ENCODE results near the gene COPS8.
A peak's percentile ranks its signal among the peaks of the same experiment; 100 is the strongest.

COPS8 gene

DNA sequence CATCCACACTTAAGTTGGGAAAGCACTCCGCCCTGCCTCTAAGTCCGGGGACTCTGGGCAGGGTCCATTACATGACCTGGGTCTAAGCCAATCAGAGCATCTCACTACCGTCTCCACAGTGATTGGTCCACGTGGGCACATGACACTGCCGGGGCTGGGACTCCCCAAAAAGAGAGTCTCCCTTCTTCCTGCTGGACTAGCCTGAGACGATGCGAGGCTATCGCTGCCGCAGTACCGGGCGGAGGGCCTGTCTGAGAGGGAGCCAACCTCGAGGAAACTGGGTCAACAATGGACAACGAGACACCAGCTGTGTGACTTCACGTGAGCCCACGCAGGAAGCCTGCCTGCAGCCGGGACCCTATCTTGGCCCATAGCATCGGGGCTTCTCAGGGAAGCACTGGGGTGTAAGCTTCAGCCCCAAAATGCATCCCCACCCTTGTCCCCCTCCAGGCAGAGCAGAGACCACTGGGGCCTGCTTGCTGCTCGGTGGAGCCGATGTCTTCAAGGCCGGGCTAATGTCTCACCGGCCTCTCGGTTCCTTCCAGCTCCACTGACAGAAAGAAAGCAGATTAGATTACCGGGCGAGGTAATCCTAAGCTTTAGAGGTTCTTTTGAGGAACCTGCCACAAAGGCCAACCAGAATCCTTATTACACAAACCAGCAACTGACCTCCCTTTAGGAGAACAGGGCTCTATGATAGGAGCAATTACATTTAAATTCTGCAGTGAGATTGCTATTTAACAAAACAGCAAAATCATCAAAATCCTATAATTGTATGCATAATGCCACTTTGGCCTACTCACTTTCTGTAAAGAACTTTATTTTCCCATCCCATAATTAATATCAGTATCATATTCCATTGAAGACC is 21.3 kb upstream of the COPS8 start:
- DNase-seq (ENCODE audit: low read depth, low spot score), result no peak

DNA sequence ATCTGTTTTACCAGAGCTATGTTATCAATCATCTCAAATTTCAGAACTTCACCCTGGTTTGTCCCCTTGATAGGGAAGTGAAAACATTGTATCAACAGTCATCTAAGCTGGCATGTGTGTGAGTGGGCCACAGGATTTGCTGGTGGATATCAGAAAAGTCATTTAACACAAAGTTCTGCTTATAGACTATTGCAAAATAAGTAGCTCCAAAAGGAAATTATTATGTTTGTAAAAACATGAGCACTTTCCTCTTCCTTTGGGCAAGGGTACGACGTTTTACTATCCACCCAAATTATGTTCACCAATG is 20.7 kb upstream of the COPS8 start:
- DNase-seq (ENCODE audit: low read depth, low spot score), result no peak

DNA sequence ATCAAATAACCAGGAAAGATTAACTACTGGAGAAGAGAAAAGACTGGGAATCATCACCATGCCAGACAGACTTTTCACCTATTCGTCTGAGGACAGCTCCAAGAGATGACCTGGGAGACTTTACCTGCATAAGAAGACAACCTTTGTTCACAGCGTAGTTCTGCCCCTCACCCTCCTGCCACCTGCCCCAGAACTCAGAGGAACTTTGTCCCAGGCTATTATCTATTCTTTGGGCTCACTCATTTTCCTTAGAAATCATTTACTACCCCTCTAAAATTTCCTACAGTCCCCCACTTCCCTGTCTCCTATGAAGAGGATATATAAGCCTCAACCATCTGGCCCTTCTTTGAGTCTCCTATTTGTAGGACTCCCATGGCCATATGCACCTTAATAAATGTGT is 19.3 kb upstream of the COPS8 start:
- DNase-seq (ENCODE audit: low read depth, low spot score), result no peak

DNA sequence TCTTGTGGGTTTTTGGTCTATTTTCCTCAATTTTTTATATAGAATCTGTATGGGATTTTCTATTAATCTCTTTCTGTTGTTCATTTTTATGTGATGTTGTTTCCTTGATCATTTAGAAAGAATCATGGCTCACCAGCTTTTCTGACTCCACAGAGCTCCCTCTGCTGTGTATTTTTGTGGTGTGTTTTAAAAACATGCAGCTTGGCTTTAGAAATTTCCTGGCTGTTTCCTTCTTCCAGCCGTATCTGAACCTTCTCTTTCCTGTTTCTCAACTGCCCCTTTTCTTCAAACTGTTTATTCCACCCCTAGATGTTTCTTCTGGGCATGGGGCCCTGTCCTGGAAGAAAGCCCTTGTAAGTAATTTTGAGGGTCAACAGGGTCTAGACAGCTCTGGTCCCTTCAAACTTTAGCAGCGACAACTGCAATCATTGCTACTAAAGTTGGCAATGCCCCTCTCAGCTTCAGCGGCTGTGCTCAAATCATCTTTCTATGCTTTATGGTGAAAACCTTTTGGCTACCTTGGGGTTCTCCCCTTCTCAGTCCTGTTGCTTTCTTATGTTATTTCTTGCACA is 17.6 kb upstream of the COPS8 start:
- no peak for DNase-seq (ENCODE audit: low read depth, low spot score)

DNA sequence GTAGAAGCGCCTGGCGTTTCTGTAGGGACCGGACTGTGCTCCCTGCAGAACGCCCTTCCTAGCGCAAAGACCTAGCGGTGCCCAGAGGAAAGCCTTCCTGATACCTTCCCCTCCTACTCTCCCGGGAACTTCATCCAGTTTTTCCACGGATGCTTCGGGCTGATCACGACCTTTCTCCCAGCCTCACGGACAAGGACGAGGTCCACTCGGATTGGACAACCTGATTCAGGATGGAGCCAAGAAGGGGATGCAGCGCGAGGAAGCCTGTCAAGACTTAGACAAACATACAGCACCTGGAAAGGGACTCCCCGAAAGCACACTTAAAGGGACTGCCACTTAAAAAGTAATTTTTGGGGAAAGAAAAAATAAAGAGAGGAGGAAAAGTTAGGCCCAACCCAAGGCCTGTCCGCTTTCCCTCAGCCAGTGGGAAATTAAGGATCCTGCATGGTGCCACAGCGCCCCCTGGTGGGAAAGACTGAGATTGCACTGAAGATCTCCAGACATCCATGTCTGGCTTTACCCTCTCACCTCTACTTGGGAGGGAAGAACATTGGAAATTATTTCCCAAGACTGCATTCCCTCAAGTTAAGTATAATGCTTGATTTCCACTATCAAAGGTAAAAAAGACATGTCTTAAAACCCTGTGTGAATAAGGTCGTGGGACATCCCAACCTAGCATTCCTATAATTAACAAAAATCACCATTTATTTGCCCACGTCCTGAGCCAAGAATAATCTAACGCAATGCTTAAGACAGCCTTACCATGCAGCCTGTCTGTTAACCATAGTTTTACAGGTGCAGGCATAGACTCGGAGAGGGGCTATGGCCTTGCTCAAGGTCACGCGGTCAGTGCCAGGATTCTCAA is 13.4 kb upstream of the COPS8 start:
- DNase-seq (ENCODE audit: low read depth, low spot score), result peak; percentile 77

DNA sequence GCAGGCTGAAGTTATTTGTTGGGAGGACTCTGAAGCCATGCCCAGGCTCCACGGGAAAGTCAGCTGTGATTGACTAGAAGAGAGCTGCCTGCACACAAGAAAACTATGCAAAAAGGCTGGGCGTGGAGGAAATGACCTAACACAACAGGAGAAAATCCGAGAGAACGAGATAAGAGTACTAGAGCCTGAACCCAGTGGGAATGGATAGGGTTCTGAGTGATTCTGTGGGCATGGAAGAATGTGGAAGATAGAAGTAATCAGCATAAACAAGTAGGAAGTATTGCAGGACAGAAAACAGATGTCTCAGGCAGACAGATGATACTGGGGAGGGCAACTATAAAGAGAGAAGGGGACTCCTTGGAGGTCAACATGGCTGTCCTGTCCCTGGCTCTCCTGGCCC is 12.1 kb upstream of the COPS8 start:
- peak; percentile 60 for DNase-seq (ENCODE audit: low read depth, low spot score)

DNA sequence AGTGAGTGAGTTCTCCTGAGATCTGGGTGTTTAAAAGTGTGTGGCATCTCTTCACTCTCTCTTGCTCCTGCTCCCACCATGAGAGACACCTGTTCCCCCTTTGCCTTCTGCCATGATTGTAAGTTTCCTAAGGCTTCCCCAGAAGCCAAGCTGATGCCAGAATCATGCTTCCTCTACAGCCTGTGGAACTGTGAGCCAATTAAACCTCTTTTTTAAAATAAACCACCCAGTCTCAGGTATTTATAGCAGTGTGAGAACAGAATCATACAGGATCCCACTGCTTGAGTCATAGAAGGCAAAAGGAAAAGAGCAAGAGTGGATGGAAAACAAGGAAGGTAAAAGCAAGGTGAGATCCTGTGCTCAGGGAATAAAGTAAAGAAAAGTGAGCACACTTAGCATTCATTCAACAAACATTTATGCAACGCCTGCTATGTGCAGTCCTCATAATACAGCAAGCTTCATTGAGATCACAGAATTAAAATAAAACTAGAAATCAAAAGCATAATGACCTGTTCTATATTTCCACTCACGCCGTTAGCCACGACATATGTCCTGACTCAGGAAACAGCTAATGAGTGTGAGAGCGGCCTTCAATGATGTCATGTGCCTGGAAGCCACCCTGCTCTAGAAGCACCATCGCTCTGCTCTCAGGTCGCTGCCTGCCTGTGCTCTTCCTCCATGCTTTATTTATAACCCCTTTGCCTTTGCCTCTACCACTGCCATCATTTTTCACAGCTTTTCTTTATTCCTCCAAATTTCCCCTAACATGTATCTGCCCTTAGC is 11.3 kb upstream of the COPS8 start:
- no peak for DNase-seq (ENCODE audit: low read depth, low spot score)

DNA sequence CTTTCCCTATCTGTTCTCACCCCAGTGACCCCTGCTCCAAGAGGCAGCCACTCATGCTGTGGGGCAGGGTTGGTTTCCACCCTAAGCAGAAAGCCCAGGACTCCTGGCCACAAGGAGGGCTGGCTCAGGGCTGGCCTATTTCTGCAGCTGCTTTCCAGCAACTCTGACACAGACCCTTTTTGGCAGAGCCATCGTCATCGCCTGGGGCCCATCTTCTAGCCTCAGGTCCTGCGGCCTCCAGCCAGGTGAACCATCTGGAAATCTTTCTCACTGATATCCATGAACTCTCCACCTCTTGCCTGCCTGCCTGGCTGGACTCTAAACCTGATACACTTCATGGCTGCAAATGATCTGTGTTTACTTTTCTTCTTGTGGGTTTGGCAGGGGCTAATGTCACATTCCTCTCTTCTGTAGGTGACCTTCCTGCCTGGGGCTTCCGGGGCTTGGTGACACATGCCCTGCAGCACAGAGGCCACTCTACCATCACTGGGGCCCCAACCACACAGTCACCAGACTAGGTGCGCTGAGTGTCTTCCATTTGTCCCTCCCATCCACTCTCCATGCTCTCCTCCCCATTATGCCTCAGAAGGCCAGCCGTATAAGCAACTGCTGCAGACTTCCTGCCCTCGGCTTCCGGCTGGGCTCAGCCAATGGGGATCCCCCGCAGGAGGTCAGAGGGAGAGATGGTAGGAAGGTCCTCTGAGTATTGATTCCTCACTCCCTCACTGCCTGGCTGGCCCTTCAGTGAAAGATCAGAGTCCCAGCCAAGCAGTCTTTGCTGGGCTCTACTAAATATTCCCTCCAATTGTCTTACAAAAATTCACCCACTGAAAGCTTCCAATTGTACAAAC is 9.7 kb upstream of the COPS8 start:
- no peak for DNase-seq (ENCODE audit: low read depth, low spot score)

DNA sequence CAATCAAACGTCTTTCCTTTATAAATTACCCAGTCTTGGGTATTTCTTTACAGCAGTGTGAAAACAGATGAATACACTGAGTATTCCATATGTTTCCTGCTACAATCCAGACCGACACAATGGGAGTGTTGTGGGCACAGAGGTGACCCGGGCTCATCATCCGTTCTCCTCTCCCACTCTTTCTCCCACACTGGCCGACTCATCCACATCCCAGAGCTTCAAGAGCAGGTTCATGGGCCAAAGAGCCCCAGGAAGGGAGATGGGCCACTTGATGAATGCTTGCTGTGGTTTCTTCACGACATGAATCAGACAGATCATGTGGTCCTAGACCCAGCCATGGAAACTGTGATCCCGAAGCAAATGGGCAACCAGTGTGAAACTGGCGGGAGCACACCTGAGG is 4.1 kb upstream of the COPS8 start:
- no peak for DNase-seq (ENCODE audit: low read depth, low spot score)

DNA sequence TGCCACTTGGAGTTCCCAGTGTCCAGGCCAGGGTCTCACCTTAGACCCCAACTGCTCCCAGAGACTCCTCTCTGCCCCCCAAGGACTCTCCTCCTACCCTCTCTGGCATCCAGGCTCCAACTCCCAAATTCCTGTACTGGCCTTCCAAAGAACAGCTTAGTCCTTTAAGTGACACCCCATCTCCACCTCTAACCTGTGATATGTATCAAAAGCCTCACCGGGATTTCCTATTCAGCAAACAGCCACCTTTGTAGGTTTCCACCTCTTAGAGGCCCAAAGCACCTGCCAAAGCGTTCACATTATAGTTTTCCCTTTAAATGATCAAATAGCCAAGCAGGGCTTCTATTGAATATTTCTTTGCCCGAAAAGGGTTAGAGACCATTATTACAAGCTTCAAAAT is 2.7 kb upstream of the COPS8 start:
- no peak for DNase-seq (ENCODE audit: low read depth, low spot score)

DNA sequence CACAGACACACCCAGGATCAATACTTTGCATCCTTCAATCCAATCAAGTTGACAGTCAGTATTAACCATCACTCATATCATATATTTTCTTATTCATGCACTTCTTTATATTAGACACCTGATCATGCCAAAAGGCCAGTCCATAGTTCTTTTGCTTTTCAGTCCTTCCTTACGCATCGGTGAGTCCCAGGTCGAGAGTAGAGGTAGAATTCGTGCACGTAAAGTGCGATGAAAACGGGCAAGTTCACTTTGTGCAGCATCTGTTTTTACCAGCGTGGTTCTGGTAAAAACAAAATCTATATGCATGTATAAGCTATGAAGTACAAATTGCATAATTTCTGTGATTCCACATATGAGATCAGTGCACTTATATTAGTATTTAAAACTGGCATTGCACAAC is 1.2 kb upstream of the COPS8 start:
- no peak for DNase-seq (ENCODE audit: low read depth, low spot score)

DNA sequence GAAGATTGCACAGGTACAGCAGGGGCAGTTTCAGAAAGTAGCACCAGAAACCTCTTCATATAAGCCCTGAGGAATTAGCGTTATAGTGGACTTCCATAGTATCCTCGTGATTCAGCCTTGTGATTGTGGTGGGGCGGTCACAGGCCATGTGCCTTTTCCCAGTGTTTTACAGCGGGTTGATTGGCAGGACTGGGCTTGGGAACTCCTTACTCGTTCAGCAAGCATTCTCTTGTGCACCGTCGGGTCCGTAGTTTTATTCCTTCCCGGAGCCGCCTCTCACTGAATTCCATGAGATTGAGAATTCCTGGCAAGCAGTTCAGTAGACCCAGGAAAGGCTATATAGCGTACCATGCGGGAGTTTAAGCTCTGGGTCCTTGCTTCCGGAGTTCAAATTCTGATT is 5.2 kb downstream of the COPS8 start:
- DNase-seq (ENCODE audit: low read depth, low spot score), result peak; percentile 73

DNA sequence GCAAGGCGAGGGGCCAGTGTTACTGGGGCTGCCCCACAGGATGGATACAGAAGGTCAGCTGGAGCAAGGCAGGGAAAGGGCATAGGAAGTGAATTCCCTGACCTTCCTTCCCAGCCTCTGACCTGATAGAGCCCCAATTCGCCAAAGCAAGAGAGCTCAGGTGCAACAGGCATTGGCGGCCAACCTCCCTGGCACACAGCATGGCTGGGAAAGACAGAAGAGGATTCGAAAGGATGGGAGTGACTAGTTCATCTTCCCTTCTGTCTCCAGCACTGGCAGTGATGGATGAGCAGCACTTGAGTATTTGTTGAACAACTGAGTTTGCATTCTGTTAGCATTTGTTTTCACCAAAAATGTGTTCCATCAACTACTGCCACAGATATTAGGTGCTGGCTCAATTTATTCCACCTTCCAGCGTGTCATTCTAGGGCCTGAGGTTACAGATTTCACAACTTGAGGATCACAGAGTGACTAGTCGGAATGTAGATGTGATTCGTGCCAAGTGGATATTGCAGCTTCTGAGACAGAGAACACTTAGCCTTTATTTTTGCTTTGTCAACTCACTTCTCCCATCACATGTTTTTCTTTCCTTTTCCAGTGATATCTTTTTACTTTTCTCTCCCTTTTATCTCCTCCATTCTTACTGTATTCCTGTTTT is 6.2 kb downstream of the COPS8 start:
- peak; percentile 56 for DNase-seq (ENCODE audit: low read depth, low spot score)

DNA sequence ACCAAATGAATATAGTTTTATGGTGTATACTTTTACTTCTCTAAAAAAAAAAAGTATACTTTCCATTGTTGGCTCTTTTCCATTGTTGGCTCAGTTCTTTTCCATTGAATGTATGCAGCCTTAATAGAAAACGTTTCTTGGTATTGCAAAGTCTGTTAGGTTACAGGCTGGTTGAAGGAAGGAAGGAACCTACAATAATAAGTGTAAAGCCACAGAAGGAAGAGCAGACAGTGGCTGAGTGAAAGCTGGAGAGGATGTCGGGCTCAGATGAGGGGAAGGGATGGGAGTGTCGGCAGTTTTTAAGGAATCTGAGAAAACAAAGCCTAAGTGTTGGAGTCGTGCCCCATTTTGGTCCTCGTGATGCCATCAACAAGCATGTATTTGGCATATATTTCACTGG is 6.8 kb downstream of the COPS8 start:
- DNase-seq (ENCODE audit: low read depth, low spot score), result no peak

DNA sequence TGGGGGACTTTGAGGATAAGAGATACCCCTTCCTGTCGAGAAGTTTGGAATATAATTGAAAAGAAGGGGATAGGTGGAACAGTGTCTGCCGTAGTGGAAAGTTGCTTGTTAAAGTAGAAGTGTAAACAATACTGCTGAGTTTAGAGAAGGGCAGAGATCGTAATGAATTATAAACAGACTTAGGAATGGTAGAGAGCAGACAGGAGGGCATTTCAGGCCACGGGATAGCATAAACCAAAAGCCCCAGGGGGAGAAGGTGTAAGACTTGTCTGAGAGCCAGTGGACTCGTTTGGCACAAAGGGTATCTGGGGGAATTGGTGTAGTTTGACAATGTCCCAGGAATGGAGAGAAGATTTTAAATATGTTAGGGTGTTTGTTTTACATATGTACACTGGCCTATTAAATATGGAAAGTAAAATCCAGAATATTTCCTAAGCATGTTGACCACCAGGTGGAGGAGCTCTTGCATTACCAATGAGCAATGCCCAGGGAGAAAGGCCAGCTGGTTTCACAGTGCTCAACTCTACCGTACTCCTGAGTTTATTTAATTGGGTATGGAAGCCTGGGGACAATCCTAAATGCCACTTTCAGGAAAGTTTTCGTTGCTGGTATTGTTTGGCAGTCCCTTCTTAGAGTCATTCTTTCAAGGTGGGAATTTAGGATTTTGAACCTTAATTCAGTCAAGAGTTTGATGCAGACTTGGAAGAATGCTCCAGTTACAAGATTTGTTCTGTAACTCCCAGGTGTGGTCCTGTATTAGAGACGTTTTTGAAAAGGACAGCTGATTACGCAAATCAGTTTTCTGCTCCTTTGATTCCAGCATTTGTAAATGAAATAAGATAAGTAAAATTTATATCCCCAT is 7.5 kb downstream of the COPS8 start:
- DNase-seq (ENCODE audit: low read depth, low spot score), result peak; percentile 73

DNA sequence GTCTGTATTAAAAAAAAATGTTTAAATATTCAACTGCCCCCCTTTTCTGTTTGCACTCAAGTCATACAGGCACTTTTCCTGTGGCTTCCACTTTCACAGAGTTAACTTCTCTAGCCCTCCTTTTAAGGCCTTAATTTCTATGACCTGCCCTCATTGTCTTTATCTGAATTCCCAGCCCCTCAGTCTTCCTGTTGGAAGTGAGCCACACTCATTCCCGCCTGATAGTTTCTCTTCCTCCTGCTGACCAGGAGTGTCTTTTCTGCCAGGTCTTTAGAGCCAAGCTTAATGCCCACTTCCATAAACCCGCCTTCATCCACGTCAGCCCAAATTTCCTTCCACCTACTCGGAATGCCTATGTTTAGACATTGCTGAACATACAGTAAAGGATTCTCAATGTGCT is 10.5 kb downstream of the COPS8 start:
- no peak for DNase-seq (ENCODE audit: low read depth, low spot score)

DNA sequence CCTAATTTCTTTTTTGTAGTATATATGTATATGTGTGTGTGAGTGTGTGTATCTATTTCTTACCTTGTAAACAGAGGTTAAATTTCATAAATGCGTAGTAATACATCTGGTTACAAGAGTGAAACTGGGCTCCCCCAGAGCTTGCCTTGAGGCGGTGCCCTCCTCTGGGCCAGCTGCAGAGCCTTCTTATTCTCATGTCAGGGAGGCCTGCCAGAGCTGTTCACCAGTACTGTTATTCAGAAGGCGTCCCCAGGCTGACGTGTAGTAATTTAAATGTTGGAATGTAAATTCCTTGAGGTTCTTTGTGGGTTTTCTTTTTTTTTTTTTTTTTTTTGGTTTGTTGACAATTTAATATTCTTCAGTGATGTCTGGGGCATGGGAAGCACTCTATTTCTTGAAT is 11.2 kb downstream of the COPS8 start:
- peak; percentile 77 for DNase-seq (ENCODE audit: low read depth, low spot score)

DNA sequence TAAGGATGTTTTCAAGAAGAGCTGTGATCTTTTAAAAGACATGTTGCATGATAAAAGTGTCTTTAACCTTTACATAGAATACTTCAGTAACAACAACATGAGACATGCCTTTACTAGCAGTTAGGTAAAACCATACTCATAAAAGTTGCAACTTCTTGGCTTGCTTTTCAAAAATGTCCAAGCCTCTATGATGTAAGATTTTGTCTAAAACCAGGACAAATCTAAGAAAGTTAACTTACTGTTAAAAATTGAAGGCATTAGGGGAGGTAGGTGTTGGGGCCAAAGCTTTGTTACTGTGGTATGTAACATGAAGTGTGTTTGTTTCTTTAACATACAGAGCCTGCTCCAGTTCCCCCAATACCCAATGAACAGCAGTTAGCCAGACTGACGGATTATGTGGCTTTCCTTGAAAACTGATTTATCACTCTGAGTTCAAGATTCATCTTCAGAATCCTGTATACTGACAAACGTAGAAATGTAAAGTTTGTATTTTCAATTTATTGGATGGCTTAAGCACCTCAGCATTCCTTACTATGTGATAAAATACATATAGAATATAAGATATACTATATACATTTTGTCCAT is 11.7 kb downstream of the COPS8 start:
- DNase-seq (ENCODE audit: low read depth, low spot score), result peak; percentile 12

Measured in astrocyte of the hippocampus (primary cell).